Keratinocyte (primary cell): Measurements from ENCODE around the gene FAM162A. TPM values are rescaled to one million over a fixed set of nuclear protein-coding genes. Genes with fewer than 3 reads are reported as not detected.

Source experiments
- DNase-seq: peaks from one replicate; pipeline ENCODE4 v3.0.0-alpha.2; 2011; ENCODE audit warnings: low read depth, missing footprints, low spot score
- FAIRE-seq: peaks from 2 replicates; lab custom pipeline; 2011; peaks lifted over from hg19 to GRCh38; lab: Jason Lieb, UNC
- H2AFZ ChIP-seq: 2 replicates; pipeline ENCODE4 v1.6.0; 2012; ENCODE audit warnings: low read length, control low read depth, inconsistent platforms; ENCODE audit not compliant: control insufficient read depth
- H3K27ac ChIP-seq: 2 replicates; pipeline ENCODE4 v1.5.1; 2011; ENCODE audit warnings: low read length; ENCODE audit not compliant: control insufficient read depth, insufficient read depth
- H3K27me3 ChIP-seq: 3 replicates; pipeline ENCODE4 v1.6.0; 2011; ENCODE audit warnings: low read length; ENCODE audit not compliant: control insufficient read depth, insufficient read depth; ENCODE audit errors: extremely low read depth
- H3K36me3 ChIP-seq, 2 experiments: 2 replicates in 1 of 2; 3 replicates in 1 of 2; pipeline ENCODE4 v1.5.1; 2011; ENCODE audit warnings: low read length in 2 of 2, mild to moderate bottlenecking in 1 of 2; ENCODE audit not compliant: control insufficient read depth in 2 of 2, insufficient read depth in 2 of 2; ENCODE audit errors: extremely low read depth in 1 of 2
- H3K4me1 ChIP-seq: 3 replicates; pipeline ENCODE4 v1.5.1; 2011; ENCODE audit warnings: low read length; ENCODE audit not compliant: control insufficient read depth, insufficient read depth; ENCODE audit errors: extremely low read depth
- H3K4me2 ChIP-seq: 3 replicates; pipeline ENCODE4 v1.6.0; 2011; ENCODE audit warnings: low read depth, low read length; ENCODE audit not compliant: control insufficient read depth, insufficient read depth; ENCODE audit errors: extremely low read depth
- H3K4me3 ChIP-seq, 3 experiments: fragments of 200-600 bp in 1 of 3; sonication (generic) in 1 of 3; 2 replicates in 2 of 3; 3 replicates in 1 of 3; pipeline ENCODE4 v1.5.1; 2011 to 2016; ENCODE audit warnings: low read length in 3 of 3, mild to moderate bottlenecking in 3 of 3, control low read depth in 2 of 3, inconsistent platforms in 1 of 3, low read depth in 1 of 3, mixed read lengths in 1 of 3, mixed run types in 1 of 3, moderate library complexity in 1 of 3; ENCODE audit not compliant: control insufficient read depth in 2 of 3, insufficient read depth in 2 of 3; ENCODE audit errors: extremely low read depth in 1 of 3
- H3K79me2 ChIP-seq: 2 replicates; pipeline ENCODE4 v1.6.0; 2012; ENCODE audit warnings: low read length; ENCODE audit not compliant: control insufficient read depth, insufficient read depth
- H3K9ac ChIP-seq: 3 replicates; pipeline ENCODE4 v1.6.0; 2011; ENCODE audit warnings: low read length; ENCODE audit not compliant: control insufficient read depth, insufficient read depth; ENCODE audit errors: extremely low read depth
- H3K9me1 ChIP-seq: 3 replicates; pipeline ENCODE4 v1.6.0; 2011; ENCODE audit warnings: low read length; ENCODE audit not compliant: control insufficient read depth, insufficient read depth; ENCODE audit errors: extremely low read depth
- H3K9me3 ChIP-seq: 2 replicates; pipeline ENCODE4 v1.5.1; 2012; ENCODE audit warnings: low read depth, low read length; ENCODE audit not compliant: control insufficient read depth
- H4K20me1 ChIP-seq: 3 replicates; pipeline ENCODE4 v1.6.0; 2011; ENCODE audit warnings: low read length; ENCODE audit not compliant: control insufficient read depth, insufficient read depth; ENCODE audit errors: extremely low read depth
- EZH2 ChIP-seq: IDR thresholded peaks from one replicate; pipeline ENCODE4 v1.6.1; 2012; ENCODE audit warnings: inconsistent platforms, mild to moderate bottlenecking, low read length, moderate library complexity
- dilution Hi-C: fragments of 300-500 bp; cut with MboI; formaldehyde crosslinking; loops from one replicate; pipeline ENCODE4 v1.7.0; 2020; ENCODE audit warnings: low sequenced_read_pairs; ENCODE audit not compliant: extremely low pct_ligation_motif_present
- polyA plus RNA-seq, 5 experiments: library from polyadenylated mRNA; depleted of rRNA in 3 of 5; stranded (reverse) in 3 of 5; stranded (forward) in 1 of 5; unstranded in 1 of 5; fragments of >200 nt; gene quantifications; 1 replicate in 1 of 5; 2 replicates in 3 of 5; 3 replicates in 1 of 5; pipeline versions ENCODE4 v1.2.1 to v1.2.3, GENCODE V29; 2011 to 2012; ENCODE audit warnings: missing spikeins in 2 of 5, low read depth in 1 of 5, low replicate concordance in 1 of 5
- small RNA-seq, 3 experiments: library from RNA; depleted of rRNA; stranded (forward); fragments of <200 nt; gene quantifications; one replicate each; pipeline ENCODE3, GENCODE V24; 2012; ENCODE audit warnings: low read depth in 3 of 3, low replicate concordance in 1 of 3; ENCODE audit not compliant: insufficient read length in 3 of 3
- TF ChIP-seq, protein P1 (sequence below), 3 experiments: IDR thresholded peaks in 1 of 3; conservative IDR thresholded peaks in 1 of 3; optimal IDR thresholded peaks in 1 of 3; 2 replicates in 2 of 3; 3 replicates in 1 of 3; pipeline versions ENCODE3 to v1.5.1; 2011; ENCODE audit warnings: low read length in 3 of 3, mild to moderate bottlenecking in 3 of 3, moderate library complexity in 2 of 3, control low read depth in 1 of 3, inconsistent platforms in 1 of 3; ENCODE audit not compliant: insufficient read depth in 2 of 3; ENCODE audit errors: extremely low read depth in 1 of 3

Gene FAM162A
- polyA plus RNA-seq, 1 donor (not counting 4 experiments of a cell fraction or from before 2014, with no cell fraction given): 124 TPM

DNA sequence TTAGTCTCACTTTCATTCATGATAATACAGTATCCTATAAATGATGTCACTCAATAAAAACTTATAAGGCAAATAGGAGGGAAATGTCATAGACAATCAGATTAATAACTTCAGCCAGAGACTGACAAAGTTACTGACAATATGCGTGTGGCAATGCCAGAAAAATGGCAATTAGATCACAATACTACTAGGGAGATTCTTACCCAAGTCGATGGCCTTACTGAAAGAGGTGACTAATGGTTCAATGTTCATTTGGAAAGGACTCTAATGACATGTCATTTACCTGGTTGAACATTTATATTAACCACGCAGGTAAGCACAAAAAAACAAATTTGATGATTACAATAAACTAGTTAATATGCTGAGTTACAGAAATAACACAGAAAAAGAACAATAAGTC lies 77.8 kb downstream of the FAM162A start:
- dilution Hi-C loops: no loop called here
- Histone ChIP-seq H3K36me3 (peaks cover 16 to 25% of the 10 kb centered on the region in 2 experiments), H3K9ac (no peak overlapping the region), H3K27me3 (no peaks in the 10 kb centered on the region), H3K79me2 (peaks cover 2% of the 10 kb centered on the region), H3K9me1 (no peaks in the 10 kb centered on the region), H3K9me3 (no peaks in the 10 kb centered on the region), H3K4me3 (no peak overlapping the region), H3K4me1 (no peaks in the 10 kb centered on the region), H4K20me1 (peaks cover 3% of the 10 kb centered on the region), H3K27ac (no peak overlapping the region), H2AFZ (no peak overlapping the region), H3K4me2 (no peak overlapping the region)
- FAIRE-seq (no peak), DNase-seq (no peak)
- TF ChIP-seq EZH2: no peak
- TF ChIP-seq, protein P1, sequence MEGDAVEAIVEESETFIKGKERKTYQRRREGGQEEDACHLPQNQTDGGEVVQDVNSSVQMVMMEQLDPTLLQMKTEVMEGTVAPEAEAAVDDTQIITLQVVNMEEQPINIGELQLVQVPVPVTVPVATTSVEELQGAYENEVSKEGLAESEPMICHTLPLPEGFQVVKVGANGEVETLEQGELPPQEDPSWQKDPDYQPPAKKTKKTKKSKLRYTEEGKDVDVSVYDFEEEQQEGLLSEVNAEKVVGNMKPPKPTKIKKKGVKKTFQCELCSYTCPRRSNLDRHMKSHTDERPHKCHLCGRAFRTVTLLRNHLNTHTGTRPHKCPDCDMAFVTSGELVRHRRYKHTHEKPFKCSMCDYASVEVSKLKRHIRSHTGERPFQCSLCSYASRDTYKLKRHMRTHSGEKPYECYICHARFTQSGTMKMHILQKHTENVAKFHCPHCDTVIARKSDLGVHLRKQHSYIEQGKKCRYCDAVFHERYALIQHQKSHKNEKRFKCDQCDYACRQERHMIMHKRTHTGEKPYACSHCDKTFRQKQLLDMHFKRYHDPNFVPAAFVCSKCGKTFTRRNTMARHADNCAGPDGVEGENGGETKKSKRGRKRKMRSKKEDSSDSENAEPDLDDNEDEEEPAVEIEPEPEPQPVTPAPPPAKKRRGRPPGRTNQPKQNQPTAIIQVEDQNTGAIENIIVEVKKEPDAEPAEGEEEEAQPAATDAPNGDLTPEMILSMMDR (optimal IDR thresholded peaks at IDR 0.05 in 1 of 3, IDR thresholded peaks at IDR 0.05 in 1 of 3, conservative IDR thresholded peaks at IDR 0.05 in 1 of 3; ENCODE audit: extremely low read depth in 1 of 3, insufficient read depth in 2 of 3, low read length in 3 of 3): no peak

Small RNA genes within 50 kb of the gene (small RNA-seq; reads per million reads assigned to genes)
- gene AC083798.1: 0 reads per million in 3 experiments

Other genes with a start within 250 kb of the FAM162A start
- gene CASR, start 200.5 kb upstream of the FAM162A start, polyA plus RNA-seq: 0.01 TPM in 1 of 3 replicates, not detected in the others
- 649 to 1,138 TPM (median 1,068 TPM) in 3 replicates for gene CSTA, start 58.9 kb upstream of the FAM162A start, polyA plus RNA-seq
- gene MIX23, start 951 bp upstream of the FAM162A start, polyA plus RNA-seq: 16.4 to 36.5 TPM (median 26.0 TPM) in 3 replicates
- 2.0 to 4.0 TPM (median 3.0 TPM) in 3 replicates for gene WDR5B, start 31.9 kb downstream of the FAM162A start, polyA plus RNA-seq
- gene KPNA1, start 130.8 kb downstream of the FAM162A start, polyA plus RNA-seq: 59.4 to 66.7 TPM (median 61.4 TPM) in 3 replicates
- gene PARP9, start 180.1 kb downstream of the FAM162A start, polyA plus RNA-seq: 62.4 to 70.1 TPM (median 66.1 TPM) in 3 replicates
- gene DTX3L, start 180.2 kb downstream of the FAM162A start, polyA plus RNA-seq: 7.2 to 19.6 TPM (median 13.6 TPM) in 3 replicates
- gene PARP15, start 193.5 kb downstream of the FAM162A start, polyA plus RNA-seq: 0.25 to 0.33 TPM (median 0.33 TPM) in 3 replicates